ENCODE measurements around the gene ZNF451.
"Not testable (repeated sequence)": the region's sequence is repeated elsewhere in the genome, so short reads cannot be mapped to it uniquely, and the experiment has no call there.

ZNF451 gene, protein sequence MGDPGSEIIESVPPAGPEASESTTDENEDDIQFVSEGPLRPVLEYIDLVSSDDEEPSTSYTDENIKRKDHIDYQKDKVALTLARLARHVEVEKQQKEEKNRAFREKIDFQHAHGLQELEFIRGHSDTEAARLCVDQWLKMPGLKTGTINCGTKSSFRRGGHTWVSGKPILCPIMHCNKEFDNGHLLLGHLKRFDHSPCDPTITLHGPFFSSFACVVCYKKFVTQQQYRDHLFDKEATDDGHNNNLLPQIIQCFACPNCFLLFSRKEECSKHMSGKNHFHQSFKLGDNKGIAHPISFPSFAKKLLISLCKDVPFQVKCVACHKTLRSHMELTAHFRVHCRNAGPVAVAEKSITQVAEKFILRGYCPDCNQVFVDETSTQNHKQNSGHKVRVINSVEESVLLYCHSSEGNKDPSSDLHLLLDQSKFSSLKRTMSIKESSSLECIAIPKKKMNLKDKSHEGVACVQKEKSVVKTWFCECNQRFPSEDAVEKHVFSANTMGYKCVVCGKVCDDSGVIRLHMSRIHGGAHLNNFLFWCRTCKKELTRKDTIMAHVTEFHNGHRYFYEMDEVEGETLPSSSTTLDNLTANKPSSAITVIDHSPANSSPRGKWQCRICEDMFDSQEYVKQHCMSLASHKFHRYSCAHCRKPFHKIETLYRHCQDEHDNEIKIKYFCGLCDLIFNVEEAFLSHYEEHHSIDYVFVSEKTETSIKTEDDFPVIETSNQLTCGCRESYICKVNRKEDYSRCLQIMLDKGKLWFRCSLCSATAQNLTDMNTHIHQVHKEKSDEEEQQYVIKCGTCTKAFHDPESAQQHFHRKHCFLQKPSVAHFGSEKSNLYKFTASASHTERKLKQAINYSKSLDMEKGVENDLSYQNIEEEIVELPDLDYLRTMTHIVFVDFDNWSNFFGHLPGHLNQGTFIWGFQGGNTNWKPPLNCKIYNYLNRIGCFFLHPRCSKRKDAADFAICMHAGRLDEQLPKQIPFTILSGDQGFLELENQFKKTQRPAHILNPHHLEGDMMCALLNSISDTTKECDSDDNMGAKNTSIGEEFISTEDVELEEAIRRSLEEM

DNA sequence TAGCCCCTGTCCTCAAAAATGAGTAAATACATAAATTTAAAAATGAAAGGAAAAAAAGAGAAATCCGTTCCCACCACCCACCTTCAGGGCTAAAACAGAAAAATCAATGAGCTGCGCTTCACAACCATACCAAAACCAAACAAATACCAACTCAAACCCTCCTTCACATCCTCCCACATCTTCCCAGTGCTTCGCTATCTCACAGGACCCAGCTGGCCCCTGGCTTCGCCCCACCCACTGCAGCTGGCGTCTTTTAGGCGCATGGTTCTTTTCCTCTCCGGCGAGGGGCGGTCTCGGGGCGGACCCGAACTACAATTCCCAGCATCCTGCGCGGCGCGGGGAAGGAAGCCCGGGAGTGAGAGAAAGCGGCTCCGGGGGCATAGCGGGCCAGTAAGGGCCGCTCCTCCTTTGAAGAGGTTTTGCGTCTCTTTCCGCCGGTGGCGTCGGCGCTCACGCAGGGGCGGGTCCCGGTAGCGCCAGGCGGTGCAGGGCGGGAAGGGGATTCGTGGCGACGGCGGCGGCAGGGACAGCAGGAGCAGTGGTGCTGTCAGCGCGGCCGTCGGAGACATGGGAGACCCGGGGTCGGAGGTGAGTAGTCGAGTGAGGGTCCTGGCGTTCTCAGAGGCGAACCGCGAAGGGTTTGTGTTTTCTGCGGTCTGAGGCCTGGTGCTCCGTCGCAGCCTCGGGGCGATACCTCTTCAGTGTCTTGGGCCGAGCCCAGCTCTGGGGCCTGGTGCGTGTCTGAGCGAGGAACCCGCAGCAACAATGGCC is at the start of gene ZNF451:
Gene ZNF451 (plus strand): TSS at position 502 of the 771 bp plus-strand sequence. CDS start 66 bp downstream, at position 568.
- H3K4me3 ChIP-seq (ENCODE audit: control insufficient read depth, low read depth, low read length): peak within 1 kb of the TSS; percentile 58
- DNase-seq (ENCODE audit: low read depth): peak; percentile 93
- TF ChIP-seq, protein P1, sequence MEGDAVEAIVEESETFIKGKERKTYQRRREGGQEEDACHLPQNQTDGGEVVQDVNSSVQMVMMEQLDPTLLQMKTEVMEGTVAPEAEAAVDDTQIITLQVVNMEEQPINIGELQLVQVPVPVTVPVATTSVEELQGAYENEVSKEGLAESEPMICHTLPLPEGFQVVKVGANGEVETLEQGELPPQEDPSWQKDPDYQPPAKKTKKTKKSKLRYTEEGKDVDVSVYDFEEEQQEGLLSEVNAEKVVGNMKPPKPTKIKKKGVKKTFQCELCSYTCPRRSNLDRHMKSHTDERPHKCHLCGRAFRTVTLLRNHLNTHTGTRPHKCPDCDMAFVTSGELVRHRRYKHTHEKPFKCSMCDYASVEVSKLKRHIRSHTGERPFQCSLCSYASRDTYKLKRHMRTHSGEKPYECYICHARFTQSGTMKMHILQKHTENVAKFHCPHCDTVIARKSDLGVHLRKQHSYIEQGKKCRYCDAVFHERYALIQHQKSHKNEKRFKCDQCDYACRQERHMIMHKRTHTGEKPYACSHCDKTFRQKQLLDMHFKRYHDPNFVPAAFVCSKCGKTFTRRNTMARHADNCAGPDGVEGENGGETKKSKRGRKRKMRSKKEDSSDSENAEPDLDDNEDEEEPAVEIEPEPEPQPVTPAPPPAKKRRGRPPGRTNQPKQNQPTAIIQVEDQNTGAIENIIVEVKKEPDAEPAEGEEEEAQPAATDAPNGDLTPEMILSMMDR (conservative IDR thresholded peaks at IDR 0.05; ENCODE audit: control insufficient read depth, insufficient read depth, low read depth, low read length): no peak

GRCh38 chr6:57044061-57044460 is 45.9 kb upstream of the ZNF451 start:
- H3K4me3 ChIP-seq (ENCODE audit: control insufficient read depth, low read depth, low read length); DNase-seq (ENCODE audit: low read depth): not testable (repeated sequence)

DNA sequence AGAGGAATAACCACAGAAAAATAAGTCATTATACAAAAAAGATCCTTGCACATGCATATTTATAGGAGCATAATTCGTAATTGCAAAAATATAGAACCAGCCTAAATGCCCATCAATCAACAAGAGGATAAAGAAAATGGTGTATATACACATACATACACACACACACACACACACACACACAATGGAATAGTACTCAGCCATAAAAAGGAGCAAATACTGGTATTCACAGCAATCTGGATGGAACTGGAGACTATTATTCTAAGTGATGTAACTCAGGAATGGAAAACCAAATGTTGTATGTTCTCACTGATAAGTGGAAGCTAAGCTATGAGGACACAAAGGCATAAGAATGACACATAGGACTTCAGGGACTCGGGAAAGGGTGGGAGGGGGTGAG is 45.4 kb upstream of the ZNF451 start:
- TF ChIP-seq, protein P1 (conservative IDR thresholded peaks at IDR 0.05; ENCODE audit: control insufficient read depth, insufficient read depth, low read depth, low read length): no peak
- no peak for DNase-seq (ENCODE audit: low read depth)
- no peak overlapping the region for H3K4me3 ChIP-seq (ENCODE audit: control insufficient read depth, low read depth, low read length)

- DNase-seq (ENCODE audit: low read depth): peak; percentile 84
- H3K4me3 ChIP-seq (ENCODE audit: control insufficient read depth, low read depth, low read length): peak within 1 kb of the TSS; percentile 63
These were observed 43.4 kb upstream of the ZNF451 start, which contains the start of gene KIAA1586 for GRCh38 chr6:57046332-57047256. Gene KIAA1586 (plus strand): TSS chr6:57046693. CDS start chr6:57046756, 63 bp downstream.

GRCh38 chr6:57047257-57047585 is 42.8 kb upstream of the ZNF451 start:
- H3K4me3 ChIP-seq (ENCODE audit: control insufficient read depth, low read depth, low read length); DNase-seq (ENCODE audit: low read depth): not testable (repeated sequence)

DNA sequence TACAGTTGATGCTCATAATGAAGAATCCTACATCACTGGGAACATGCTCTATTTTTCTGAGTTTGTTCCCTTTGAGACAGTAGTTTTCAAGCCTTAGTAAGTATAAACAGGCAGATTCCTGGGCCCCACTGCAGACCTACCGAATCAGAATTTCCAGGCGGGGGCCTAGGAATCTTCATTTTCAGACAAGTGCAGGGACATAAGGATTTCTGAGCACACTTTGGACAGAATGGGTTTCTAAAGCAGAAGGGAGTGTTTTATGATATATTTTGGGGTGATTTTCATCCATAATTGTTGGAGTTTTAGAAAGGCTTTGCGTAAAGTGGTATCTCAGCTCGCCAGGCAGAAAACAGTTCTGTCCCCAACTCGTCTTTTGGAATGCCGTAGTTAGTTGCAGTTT is 42.1 kb upstream of the ZNF451 start:
- peak overlapping the region; percentile 42 for H3K4me3 ChIP-seq (ENCODE audit: control insufficient read depth, low read depth, low read length)
- DNase-seq (ENCODE audit: low read depth): not testable (repeated sequence)

GRCh38 chr6:57048577-57048976 is 41.4 kb upstream of the ZNF451 start:
- H3K4me3 ChIP-seq (ENCODE audit: control insufficient read depth, low read depth, low read length): peak overlapping the region; percentile 42
- TF ChIP-seq, protein P1 (conservative IDR thresholded peaks at IDR 0.05; ENCODE audit: control insufficient read depth, insufficient read depth, low read depth, low read length): no peak

GRCh38 chr6:57063847-57064246 is 26.1 kb upstream of the ZNF451 start:
- TF ChIP-seq, protein P1 (conservative IDR thresholded peaks at IDR 0.05; ENCODE audit: control insufficient read depth, insufficient read depth, low read depth, low read length): no peak
- no peak for DNase-seq (ENCODE audit: low read depth)

More at GRCh38 chr6:57048577-57048976, 41.4 kb upstream of the ZNF451 start:
- DNase-seq (ENCODE audit: low read depth): peak; percentile 60

More at GRCh38 chr6:57063847-57064246, 26.1 kb upstream of the ZNF451 start:
- no peak overlapping the region for H3K4me3 ChIP-seq (ENCODE audit: control insufficient read depth, low read depth, low read length)

Data from fibroblast of mammary gland (primary cell).